ENCODE measurements around the gene TIMP1.

DNA sequence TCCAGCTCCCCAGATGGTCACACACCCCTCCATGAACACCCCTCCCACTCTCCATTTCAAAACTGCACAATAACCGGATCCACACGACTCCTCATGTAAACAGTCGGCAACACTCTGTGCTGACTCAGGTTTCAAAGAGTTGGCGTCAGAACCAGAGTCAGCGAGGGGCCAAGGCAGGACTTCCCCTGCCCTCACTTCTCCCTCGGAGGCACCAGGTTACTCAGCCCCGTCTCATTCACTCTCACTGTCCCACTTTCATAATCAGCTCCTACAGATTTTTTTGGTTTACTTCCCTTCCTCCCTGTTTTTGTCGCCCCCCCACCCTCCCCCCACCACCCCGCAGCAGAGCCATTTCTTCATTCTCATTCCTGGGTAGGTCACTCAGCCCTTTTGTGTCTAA, 2.7 kb upstream of the TIMP1 start:
- TF ChIP-seq POLR2A (IDR thresholded peaks at IDR 0.05; ENCODE audit: low read depth, low read length) (no peak), TAF1 (IDR thresholded peaks at IDR 0.05; ENCODE audit: borderline replicate concordance, low read depth, low read length) (no peak), POLR2AphosphoS5 (IDR thresholded peaks at IDR 0.05; ENCODE audit: low read depth, low read length) (no peak)
